Osteocyte (in vitro differentiated cells): ENCODE measurements around the gene LGALS7. TPM values are rescaled to one million over a fixed set of nuclear protein-coding genes. Genes with fewer than 3 reads are reported as not detected.

Experiments used
- DNase-seq: peaks from one replicate; pipeline ENCODE4 v3.0.0; 2021; ENCODE audit warnings: mixed read lengths; ENCODE audit not compliant: unreplicated experiment; ENCODE audit errors: extremely low spot score
- H3K27ac Mint-ChIP-seq: one replicate; pipeline ENCODE4 v1.8.0; 2021; ENCODE audit warnings: mild to moderate bottlenecking, mixed read lengths; ENCODE audit not compliant: unreplicated experiment
- H3K27me3 Mint-ChIP-seq: one replicate; pipeline ENCODE4 v1.8.0; 2021; ENCODE audit warnings: mixed read lengths; ENCODE audit not compliant: unreplicated experiment
- H3K36me3 Mint-ChIP-seq: one replicate; pipeline ENCODE4 v1.8.0; 2021; ENCODE audit warnings: mixed read lengths; ENCODE audit not compliant: unreplicated experiment
- H3K4me1 Mint-ChIP-seq: one replicate; pipeline ENCODE4 v1.8.0; 2021; ENCODE audit warnings: mixed read lengths; ENCODE audit not compliant: unreplicated experiment
- H3K4me3 Mint-ChIP-seq: one replicate; pipeline ENCODE4 v1.8.0; 2021; ENCODE audit warnings: mild to moderate bottlenecking, moderate library complexity, mixed read lengths; ENCODE audit not compliant: unreplicated experiment
- H3K9me3 Mint-ChIP-seq: one replicate; pipeline ENCODE4 v1.8.0; 2021; ENCODE audit warnings: mixed read lengths; ENCODE audit not compliant: unreplicated experiment
- CTCF ChIP-seq: fragments of 200-600 bp; sonication (generic); IDR thresholded peaks from 2 replicates; pipeline ENCODE4 v1.5.0; 2021; ENCODE audit warnings: antibody characterized with exemption, mild to moderate bottlenecking, moderate library complexity
- total RNA-seq: library from RNA; stranded (reverse); gene quantifications from 2 replicates; pipeline ENCODE4 v1.2.1, GENCODE V29; 2021

The LGALS7 gene
- total RNA-seq, 1 donor from 2014 or later, result not detected

DNA sequence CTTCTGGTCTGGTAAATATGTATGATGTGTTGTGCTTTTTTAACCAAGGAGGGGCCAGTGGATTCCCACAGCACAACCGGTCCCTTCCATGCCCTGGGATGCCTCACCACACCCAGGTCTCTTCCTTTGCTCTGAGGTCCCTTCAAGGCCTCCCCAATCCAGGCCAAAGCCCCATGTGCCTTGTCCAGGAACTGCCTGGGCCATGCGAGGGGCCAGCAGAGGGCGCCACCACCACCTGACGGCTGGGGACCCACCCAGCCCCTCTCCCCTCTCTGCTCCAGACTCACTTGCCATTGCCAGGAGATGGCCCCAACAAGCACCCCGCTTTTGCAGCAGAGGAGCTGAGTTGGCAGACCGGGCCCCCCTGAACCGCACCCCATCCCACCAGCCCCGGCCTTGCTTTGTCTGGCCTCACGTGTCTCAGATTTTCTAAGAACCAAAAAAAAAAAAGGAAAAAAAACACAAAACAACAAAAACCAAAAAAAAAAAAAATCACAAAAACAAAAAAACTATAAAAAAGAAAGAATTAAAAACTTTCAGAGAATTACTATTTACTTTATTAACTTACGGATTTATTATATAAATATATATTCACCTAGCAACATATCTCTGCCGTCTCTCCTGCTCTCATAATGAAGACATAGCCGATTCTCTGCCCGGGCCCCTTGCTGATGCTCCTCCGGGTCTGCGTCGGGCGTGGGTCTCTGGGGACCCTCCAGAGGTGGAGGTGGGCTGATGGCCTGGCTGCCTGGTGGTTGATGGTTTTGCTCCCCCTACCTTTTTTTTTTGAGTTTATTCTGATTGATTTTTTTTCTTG is 43.5 kb downstream of the LGALS7 start:
- Mint-ChIP-seq H3K4me3 (no peak overlapping the region), H3K4me1 (peaks cover 18% of the 10 kb centered on the region), H3K27me3 (no peaks in the 10 kb centered on the region), H3K27ac (peak overlapping the region; percentile 76), H3K9me3 (no peaks in the 10 kb centered on the region), H3K36me3 (peaks cover 25% of the 10 kb centered on the region)
- DNase-seq, result peak; percentile 92
- TF ChIP-seq CTCF, result peak; percentile 79

- Mint-ChIP-seq H3K27me3 (no peaks in the 10 kb centered on the region), H3K36me3 (peaks cover 25% of the 10 kb centered on the region), H3K9me3 (no peaks in the 10 kb centered on the region), H3K27ac (no peak overlapping the region), H3K4me1 (peaks cover 9% of the 10 kb centered on the region), H3K4me3 (no peak overlapping the region)
- TF ChIP-seq CTCF, result no peak
- DNase-seq, result no peak
Observed at GRCh38 chr19:38728752-38729541, 44.4 kb downstream of the LGALS7 start.

GRCh38 chr19:38727868-38728660 is 45.3 kb downstream of the LGALS7 start:
- TF ChIP-seq CTCF, result no peak
- H3K9me3 Mint-ChIP-seq, result no peaks in the 10 kb centered on the region
- peaks cover 8% of the 10 kb centered on the region for H3K4me1 Mint-ChIP-seq
- H3K27ac Mint-ChIP-seq, result peak overlapping the region; percentile 34
- DNase-seq, result no peak
- H3K36me3 Mint-ChIP-seq, result peaks cover 25% of the 10 kb centered on the region
- H3K4me3 Mint-ChIP-seq, result no peak overlapping the region
- no peaks in the 10 kb centered on the region for H3K27me3 Mint-ChIP-seq

GRCh38 chr19:38727306-38727867 is 45.9 kb downstream of the LGALS7 start:
- Mint-ChIP-seq H3K4me1 (peaks cover 6% of the 10 kb centered on the region), H3K27me3 (no peaks in the 10 kb centered on the region), H3K36me3 (peaks cover 26% of the 10 kb centered on the region), H3K9me3 (no peaks in the 10 kb centered on the region), H3K4me3 (no peak overlapping the region), H3K27ac (no peak overlapping the region)
- DNase-seq, result no peak
- TF ChIP-seq CTCF, result no peak
